Measurements from ENCODE around the gene CCBE1.

Gene CCBE1

DNA sequence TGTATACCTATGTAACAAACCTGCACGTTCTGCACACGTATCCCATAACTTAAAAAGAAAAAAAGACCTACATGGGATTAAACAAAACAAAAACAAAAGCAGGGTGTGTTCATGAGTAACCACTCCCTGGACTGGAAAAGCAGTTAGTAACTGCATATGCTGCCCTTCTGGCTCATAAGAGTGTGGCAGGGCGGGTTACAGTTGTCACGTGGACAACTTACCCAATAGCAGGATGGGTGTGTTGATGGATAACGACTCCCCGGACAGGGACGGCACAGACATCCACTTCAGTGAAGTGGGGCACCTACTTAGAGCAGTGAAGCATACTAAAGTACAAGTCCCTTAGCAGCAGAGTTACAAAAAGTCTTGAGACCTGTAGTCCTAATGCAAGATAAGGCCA is 136.7 kb downstream of the CCBE1 start:
- Histone ChIP-seq H4K20me1 (ENCODE audit: low read depth, low read length) (no peaks in the 10 kb centered on the region), H3F3A (ENCODE audit: insufficient read depth) (no peaks in the 10 kb centered on the region), H2AFZ (ENCODE audit: low read depth, low read length, severe bottlenecking) (no peak overlapping the region), H3K9me2 (replicated peaks; ENCODE audit: insufficient read depth, low read length) (no peaks in the 10 kb centered on the region), H3K9ac (ENCODE audit: low read length) (no peak overlapping the region), H3K9me3 (ENCODE audit: insufficient read depth, low read length) (no peaks in the 10 kb centered on the region), H3K4me2 (ENCODE audit: low read depth, low read length, poor library complexity, severe bottlenecking) (no peak overlapping the region), H3K79me2 (ENCODE audit: insufficient read depth, low read length) (no peaks in the 10 kb centered on the region), H3K27me3 (ENCODE audit: low read length) (no peaks in the 10 kb centered on the region), H3K36me3 (ENCODE audit: low read length) (no peaks in the 10 kb centered on the region), H3K27ac (ENCODE audit: low read depth, low read length) (no peak overlapping the region), H3K4me3 (ENCODE audit: insufficient read depth, low read length, poor library complexity, severe bottlenecking) (no peak overlapping the region)
- no peak for TF ChIP-seq EZH2phosphoT487 (conservative IDR thresholded peaks at IDR 0.05; ENCODE audit: low read length)
- TF ChIP-seq, protein P1, sequence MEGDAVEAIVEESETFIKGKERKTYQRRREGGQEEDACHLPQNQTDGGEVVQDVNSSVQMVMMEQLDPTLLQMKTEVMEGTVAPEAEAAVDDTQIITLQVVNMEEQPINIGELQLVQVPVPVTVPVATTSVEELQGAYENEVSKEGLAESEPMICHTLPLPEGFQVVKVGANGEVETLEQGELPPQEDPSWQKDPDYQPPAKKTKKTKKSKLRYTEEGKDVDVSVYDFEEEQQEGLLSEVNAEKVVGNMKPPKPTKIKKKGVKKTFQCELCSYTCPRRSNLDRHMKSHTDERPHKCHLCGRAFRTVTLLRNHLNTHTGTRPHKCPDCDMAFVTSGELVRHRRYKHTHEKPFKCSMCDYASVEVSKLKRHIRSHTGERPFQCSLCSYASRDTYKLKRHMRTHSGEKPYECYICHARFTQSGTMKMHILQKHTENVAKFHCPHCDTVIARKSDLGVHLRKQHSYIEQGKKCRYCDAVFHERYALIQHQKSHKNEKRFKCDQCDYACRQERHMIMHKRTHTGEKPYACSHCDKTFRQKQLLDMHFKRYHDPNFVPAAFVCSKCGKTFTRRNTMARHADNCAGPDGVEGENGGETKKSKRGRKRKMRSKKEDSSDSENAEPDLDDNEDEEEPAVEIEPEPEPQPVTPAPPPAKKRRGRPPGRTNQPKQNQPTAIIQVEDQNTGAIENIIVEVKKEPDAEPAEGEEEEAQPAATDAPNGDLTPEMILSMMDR (IDR thresholded peaks at IDR 0.05; ENCODE audit: insufficient read depth, low read length, poor library complexity, severe bottlenecking), result no peak

DNA sequence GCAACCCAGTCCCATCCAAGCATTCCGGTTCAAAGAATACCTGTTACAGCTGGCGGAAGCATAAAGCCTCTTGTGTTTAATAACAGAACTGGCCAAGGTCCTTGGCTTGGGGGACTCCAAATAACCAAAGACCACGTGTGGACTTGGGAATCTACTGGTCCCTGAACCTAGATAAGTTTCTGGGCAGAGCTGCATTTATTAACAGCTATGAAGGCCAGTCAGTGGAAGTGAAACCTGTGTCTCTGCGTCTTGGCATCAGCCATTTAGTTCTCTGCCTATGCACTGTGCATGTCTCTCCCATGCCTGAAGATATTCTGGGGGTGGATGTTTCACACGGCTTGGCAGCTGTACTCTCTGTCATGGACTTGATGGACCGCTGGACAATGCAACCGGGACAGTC is 137.7 kb downstream of the CCBE1 start:
- Histone ChIP-seq H3K9me3 (ENCODE audit: insufficient read depth, low read length) (no peaks in the 10 kb centered on the region), H3K9ac (ENCODE audit: low read length) (no peak overlapping the region)

DNA sequence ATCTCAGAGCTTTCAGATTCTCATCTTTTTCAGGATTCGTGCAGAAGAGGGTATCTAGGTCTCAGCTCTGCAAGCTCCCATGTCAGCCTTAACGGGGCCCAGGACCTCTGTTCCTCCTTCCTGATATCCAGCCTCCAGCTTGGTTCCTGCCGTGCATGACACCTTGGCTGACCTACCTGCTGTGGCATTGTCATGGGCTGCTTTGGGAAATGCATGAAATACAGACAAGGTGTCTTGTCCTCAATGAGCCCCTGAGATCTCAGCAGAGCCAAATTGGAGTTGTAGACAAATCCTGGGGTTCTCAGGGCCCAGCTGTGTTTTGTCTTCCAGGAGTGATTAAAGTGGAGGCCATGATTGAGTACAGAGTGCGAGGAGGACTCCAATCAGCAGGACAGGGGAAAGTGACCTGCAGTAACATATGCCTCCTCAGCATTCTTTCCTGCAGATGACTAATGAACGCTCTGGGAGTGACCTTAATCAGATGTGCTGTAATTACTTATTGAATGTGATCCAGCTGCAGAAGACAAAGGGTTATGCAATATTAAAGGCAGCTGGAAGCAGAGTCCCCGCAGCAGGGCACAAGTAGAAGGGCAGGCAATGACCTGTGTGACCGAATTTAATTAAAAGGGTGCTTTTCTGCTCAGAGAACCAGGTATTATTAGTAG is 141.1 kb downstream of the CCBE1 start:
- no peak overlapping the region for H3K9ac ChIP-seq (ENCODE audit: low read length)
- no peak overlapping the region for H3K4me3 ChIP-seq (ENCODE audit: insufficient read depth, low read length, poor library complexity, severe bottlenecking)
- no peaks in the 10 kb centered on the region for H3K79me2 ChIP-seq (ENCODE audit: insufficient read depth, low read length)
- no peaks in the 10 kb centered on the region for H3K36me3 ChIP-seq (ENCODE audit: low read length)
- no peak overlapping the region for H2AFZ ChIP-seq (ENCODE audit: low read depth, low read length, severe bottlenecking)
- TF ChIP-seq, protein P1 (IDR thresholded peaks at IDR 0.05; ENCODE audit: insufficient read depth, low read length, poor library complexity, severe bottlenecking), result no peak
- TF ChIP-seq EZH2phosphoT487 (conservative IDR thresholded peaks at IDR 0.05; ENCODE audit: low read length), result no peak
- H3K27ac ChIP-seq (ENCODE audit: low read depth, low read length), result no peak overlapping the region
- H3K4me2 ChIP-seq (ENCODE audit: low read depth, low read length, poor library complexity, severe bottlenecking), result no peak overlapping the region
- H3K27me3 ChIP-seq (ENCODE audit: low read length), result no peaks in the 10 kb centered on the region
- H4K20me1 ChIP-seq (ENCODE audit: low read depth, low read length), result no peaks in the 10 kb centered on the region
- H3F3A ChIP-seq (ENCODE audit: insufficient read depth), result no peaks in the 10 kb centered on the region
- H3K9me2 ChIP-seq (replicated peaks; ENCODE audit: insufficient read depth, low read length), result no peaks in the 10 kb centered on the region
- no peaks in the 10 kb centered on the region for H3K9me3 ChIP-seq (ENCODE audit: insufficient read depth, low read length)

More for the DNA sequence above, 137.7 kb downstream of the CCBE1 start:
- Histone ChIP-seq H3K4me2 (ENCODE audit: low read depth, low read length, poor library complexity, severe bottlenecking) (no peak overlapping the region), H3F3A (ENCODE audit: insufficient read depth) (no peaks in the 10 kb centered on the region), H4K20me1 (ENCODE audit: low read depth, low read length) (no peaks in the 10 kb centered on the region), H3K27ac (ENCODE audit: low read depth, low read length) (no peak overlapping the region), H3K27me3 (ENCODE audit: low read length) (no peaks in the 10 kb centered on the region), H3K79me2 (ENCODE audit: insufficient read depth, low read length) (no peaks in the 10 kb centered on the region), H3K4me3 (ENCODE audit: insufficient read depth, low read length, poor library complexity, severe bottlenecking) (no peak overlapping the region), H3K9me2 (replicated peaks; ENCODE audit: insufficient read depth, low read length) (no peaks in the 10 kb centered on the region), H2AFZ (ENCODE audit: low read depth, low read length, severe bottlenecking) (no peak overlapping the region), H3K36me3 (ENCODE audit: low read length) (no peaks in the 10 kb centered on the region)
- TF ChIP-seq, protein P1 (IDR thresholded peaks at IDR 0.05; ENCODE audit: insufficient read depth, low read length, poor library complexity, severe bottlenecking), result no peak
- no peak for TF ChIP-seq EZH2phosphoT487 (conservative IDR thresholded peaks at IDR 0.05; ENCODE audit: low read length)

Measured in SU-DHL-6 (cell line).